WERI-Rb-1 (cell line): ENCODE results near the gene SPEF1.

ENCODE experiments used
- DNase-seq: peaks from one replicate; pipeline ENCODE4 v3.0.0-alpha.2; 2020
- H3K27ac ChIP-seq: fragments of 250-450 bp; sonication (Bioruptor Pico); 2 replicates; pipeline ENCODE4 v1.5.1; 2020; ENCODE audit warnings: mild to moderate bottlenecking, moderate library complexity
- H3K27me3 ChIP-seq: fragments of 250-450 bp; sonication (Bioruptor Pico); 2 replicates; pipeline ENCODE4 v1.5.1; 2021; ENCODE audit warnings: mild to moderate bottlenecking, low read depth, moderate library complexity; ENCODE audit not compliant: insufficient read depth, severe bottlenecking
- H3K36me3 ChIP-seq: fragments of 250-450 bp; sonication (Bioruptor Pico); 2 replicates; pipeline ENCODE4 v1.5.1; 2020; ENCODE audit warnings: mild to moderate bottlenecking, moderate library complexity
- H3K4me3 ChIP-seq: 2 replicates; pipeline ENCODE4 v1.5.1; 2011; ENCODE audit warnings: low read depth, mild to moderate bottlenecking, control low read depth, low read length
- H3K9me3 ChIP-seq: fragments of 250-450 bp; sonication (Bioruptor Pico); 2 replicates; pipeline ENCODE4 v1.5.1; 2021; ENCODE audit warnings: mild to moderate bottlenecking, moderate library complexity; ENCODE audit not compliant: severe bottlenecking
- TF ChIP-seq, protein P1 (sequence below): IDR thresholded peaks from 2 replicates; pipeline ENCODE4 v1.5.1; 2011; ENCODE audit warnings: low read depth, mild to moderate bottlenecking, control low read depth, inconsistent platforms, low read length

Gene SPEF1

DNA sequence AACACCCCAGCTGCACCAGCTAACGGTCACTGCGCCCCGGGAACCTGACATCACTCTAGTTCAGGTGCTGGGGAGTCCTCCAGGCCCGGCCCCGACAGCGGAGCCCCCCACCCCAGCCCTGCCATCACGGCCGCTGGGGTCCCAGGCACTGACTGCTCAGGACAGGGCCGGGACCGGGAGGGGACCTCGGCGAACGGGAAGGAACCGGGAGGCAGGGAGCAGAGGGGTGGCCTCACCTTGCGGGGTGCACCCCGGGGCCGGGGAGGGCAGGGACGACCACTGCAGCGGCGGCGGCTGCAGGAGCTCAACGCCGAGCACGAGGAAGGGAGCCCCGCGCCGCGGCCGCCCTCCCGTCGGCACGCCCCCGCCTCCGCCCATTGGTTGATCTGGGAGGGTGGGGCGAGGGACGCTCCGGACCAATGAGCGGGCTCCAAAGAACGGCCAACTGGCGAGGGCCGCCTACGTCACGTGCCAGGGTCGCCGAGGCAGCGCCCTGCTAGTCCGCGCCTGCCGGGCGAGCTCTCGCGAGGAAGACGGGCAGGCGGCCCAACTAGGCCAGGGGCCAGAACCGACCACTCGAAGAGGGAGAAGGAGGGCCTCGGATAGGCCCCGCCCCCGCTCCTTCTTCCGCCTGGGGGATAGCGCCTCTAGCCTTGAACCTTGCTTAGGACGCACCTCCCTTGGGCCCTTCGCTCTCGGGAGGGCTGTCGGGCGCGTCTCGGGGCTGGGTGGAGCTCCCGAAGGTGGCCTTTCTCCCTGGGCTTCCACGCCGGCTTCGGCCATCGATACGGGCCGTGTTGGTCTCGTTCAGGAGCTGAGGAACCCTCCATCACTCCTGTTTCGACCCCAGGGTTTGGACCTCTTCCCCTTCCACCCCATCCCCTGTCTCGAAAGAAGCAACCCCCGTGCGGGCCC lies 13.6 kb downstream of the SPEF1 start, which contains the start of gene ADISSP:
Gene ADISSP, minus strand, starts transcription at position 327 of the 915 bp plus-strand sequence. CDS start 7,653 bp downstream, outside the sequence.
- peak; percentile 99 for DNase-seq
- peak within 1 kb of the TSS; percentile 87 for H3K27ac ChIP-seq
- H3K36me3 ChIP-seq: peaks cover 3% of the 10 kb centered on the region; the same call in 1 of the 2 replicates
- no peaks in the 10 kb centered on the region for H3K9me3 ChIP-seq
- TF ChIP-seq, protein P1, sequence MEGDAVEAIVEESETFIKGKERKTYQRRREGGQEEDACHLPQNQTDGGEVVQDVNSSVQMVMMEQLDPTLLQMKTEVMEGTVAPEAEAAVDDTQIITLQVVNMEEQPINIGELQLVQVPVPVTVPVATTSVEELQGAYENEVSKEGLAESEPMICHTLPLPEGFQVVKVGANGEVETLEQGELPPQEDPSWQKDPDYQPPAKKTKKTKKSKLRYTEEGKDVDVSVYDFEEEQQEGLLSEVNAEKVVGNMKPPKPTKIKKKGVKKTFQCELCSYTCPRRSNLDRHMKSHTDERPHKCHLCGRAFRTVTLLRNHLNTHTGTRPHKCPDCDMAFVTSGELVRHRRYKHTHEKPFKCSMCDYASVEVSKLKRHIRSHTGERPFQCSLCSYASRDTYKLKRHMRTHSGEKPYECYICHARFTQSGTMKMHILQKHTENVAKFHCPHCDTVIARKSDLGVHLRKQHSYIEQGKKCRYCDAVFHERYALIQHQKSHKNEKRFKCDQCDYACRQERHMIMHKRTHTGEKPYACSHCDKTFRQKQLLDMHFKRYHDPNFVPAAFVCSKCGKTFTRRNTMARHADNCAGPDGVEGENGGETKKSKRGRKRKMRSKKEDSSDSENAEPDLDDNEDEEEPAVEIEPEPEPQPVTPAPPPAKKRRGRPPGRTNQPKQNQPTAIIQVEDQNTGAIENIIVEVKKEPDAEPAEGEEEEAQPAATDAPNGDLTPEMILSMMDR: peak; percentile 29
- no peaks in the 10 kb centered on the region for H3K27me3 ChIP-seq
- H3K4me3 ChIP-seq: peak within 1 kb of the TSS; percentile 96

DNA sequence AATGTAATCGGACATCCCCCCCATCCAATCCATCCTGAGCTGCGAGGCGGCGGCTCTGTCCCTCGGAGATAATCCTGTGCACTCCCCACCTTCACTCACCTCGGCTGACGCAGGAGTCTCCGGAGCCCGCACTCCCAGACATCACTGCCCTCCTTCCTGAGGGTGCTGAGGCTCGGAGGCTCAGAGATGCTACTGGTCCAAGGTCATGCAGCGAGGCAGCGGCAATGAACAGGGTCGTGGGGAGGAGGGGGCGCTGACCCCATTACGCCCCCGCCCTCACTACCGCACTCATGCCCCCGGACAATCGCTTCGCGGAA lies 14.2 kb downstream of the SPEF1 start:
- DNase-seq: peak; percentile 82
- peaks cover 3% of the 10 kb centered on the region; the same call in 1 of the 2 replicates for H3K36me3 ChIP-seq
- H3K4me3 ChIP-seq: peak overlapping the region; percentile 96
- no peaks in the 10 kb centered on the region for H3K9me3 ChIP-seq
- no peaks in the 10 kb centered on the region for H3K27me3 ChIP-seq
- H3K27ac ChIP-seq: peak overlapping the region; percentile 87
- TF ChIP-seq, protein P1: no peak

DNA sequence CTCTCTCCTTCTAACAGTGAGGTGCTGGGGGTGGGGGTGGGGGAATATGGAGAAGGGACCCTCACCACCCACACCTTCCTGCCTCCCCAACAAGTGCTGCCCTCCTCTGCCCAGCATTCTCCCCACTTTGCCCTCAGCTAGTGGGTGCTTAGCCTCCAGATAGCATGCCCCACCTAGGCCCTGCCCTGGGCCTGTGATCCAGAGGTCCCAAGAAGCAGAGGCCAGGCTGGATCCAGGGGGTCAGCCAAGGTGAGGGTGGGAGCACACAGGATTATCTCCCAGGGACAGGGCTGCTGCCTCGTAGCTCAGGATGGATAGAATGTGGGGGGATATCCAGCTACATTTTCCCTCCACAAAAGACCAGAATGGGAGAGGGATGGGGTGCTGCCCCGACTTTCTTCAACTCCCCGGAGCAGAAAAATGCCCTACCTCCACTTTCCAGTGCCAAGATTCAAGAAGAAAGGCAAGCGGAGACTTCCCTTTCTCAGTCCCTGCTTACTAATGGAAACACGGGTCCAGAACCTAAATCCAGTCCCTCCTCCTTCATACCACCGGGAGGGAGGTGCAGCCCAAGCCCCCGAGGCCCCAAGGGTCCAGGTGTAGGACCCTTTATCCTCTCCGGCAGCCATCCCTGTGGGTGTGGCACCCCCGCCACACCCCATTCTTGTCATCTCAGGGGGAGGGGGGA lies 14.7 kb downstream of the SPEF1 start:
- H3K27ac ChIP-seq: peak overlapping the region; percentile 87
- TF ChIP-seq, protein P1: no peak
- DNase-seq: peak; percentile 66

DNA sequence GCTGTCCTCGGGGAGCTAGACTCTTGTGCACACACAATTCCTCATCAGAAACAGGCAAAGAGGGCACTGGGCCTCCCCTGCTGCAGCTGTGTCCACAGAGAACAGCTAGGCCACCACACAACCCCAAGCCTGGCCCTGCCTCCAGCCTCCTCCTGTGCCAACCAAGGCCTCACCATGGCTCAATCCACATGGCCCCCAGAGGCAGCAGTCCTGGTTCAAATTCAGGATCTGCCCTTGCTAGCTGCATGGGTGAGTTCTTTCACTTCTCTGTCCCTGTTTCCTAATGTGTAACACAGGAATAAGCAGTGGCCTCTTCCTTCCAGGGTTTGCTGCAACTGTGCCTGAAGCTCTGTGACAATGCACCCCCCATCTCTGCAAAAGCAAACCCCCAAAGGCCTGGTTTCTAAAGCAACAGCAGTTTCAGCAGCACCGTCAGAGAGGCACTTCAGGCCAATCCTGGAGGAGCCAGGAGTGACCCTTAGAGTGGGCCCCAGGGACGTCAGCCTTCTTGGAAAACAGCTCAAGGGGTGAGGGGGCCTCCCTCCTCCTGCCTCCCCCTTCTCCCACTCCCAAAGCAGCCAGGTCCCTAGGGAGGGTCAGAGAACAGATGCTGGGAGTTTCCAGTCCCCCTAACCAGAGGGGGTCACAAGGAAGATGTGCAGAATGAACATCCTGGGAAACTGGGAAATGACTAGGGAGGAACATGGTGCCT lies 15.9 kb downstream of the SPEF1 start:
- Histone ChIP-seq H3K36me3 (peaks cover 3% of the 10 kb centered on the region), H3K4me3 (no peak overlapping the region), H3K9me3 (no peaks in the 10 kb centered on the region), H3K27me3 (no peaks in the 10 kb centered on the region), H3K27ac (no peak overlapping the region)
- TF ChIP-seq, protein P1: no peak
- no peak for DNase-seq

More for the DNA sequence above, 14.7 kb downstream of the SPEF1 start:
- Histone ChIP-seq H3K9me3 (no peaks in the 10 kb centered on the region), H3K4me3 (peak overlapping the region; percentile 96), H3K27me3 (no peaks in the 10 kb centered on the region), H3K36me3 (peaks cover 3% of the 10 kb centered on the region)

DNA sequence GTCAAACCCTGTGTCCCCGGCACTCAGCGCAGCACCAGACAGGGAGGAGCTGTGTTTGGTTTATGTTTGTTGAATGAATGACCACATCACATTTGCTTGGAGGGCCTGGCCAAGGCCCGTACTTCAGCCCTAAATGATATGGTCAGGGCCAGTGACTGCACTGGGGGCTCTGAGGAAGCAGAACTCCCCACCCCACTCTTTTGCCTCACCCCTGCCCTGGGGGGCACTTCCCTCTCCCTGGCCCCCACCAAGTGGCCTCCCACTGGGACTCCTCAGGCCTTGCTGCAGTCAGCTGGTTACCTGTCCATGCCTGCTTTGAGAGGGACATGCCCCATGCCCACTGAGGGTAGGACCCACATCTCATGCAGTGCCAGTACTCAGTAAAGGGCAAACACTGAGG lies 16.6 kb downstream of the SPEF1 start:
- no peaks in the 10 kb centered on the region for H3K9me3 ChIP-seq
- DNase-seq: no peak
- no peak overlapping the region for H3K4me3 ChIP-seq
- TF ChIP-seq, protein P1: no peak
- no peak overlapping the region for H3K27ac ChIP-seq
- peaks cover 4% of the 10 kb centered on the region for H3K36me3 ChIP-seq
- H3K27me3 ChIP-seq: no peaks in the 10 kb centered on the region
